HG02981 (cell line): ENCODE data around the gene PPIP5K2.
"Not testable (repeated sequence)": the region's sequence is repeated elsewhere in the genome, so short reads cannot be mapped to it uniquely, and the experiment has no call there.

Source experiments
- ATAC-seq: cut with Tn5 transposase; IDR thresholded peaks from one replicate; pipeline ENCODE4 v1.9.1; 2021; ENCODE audit warnings: mild to moderate bottlenecking, moderate library complexity; ENCODE audit not compliant: unreplicated experiment

The PPIP5K2 gene

DNA sequence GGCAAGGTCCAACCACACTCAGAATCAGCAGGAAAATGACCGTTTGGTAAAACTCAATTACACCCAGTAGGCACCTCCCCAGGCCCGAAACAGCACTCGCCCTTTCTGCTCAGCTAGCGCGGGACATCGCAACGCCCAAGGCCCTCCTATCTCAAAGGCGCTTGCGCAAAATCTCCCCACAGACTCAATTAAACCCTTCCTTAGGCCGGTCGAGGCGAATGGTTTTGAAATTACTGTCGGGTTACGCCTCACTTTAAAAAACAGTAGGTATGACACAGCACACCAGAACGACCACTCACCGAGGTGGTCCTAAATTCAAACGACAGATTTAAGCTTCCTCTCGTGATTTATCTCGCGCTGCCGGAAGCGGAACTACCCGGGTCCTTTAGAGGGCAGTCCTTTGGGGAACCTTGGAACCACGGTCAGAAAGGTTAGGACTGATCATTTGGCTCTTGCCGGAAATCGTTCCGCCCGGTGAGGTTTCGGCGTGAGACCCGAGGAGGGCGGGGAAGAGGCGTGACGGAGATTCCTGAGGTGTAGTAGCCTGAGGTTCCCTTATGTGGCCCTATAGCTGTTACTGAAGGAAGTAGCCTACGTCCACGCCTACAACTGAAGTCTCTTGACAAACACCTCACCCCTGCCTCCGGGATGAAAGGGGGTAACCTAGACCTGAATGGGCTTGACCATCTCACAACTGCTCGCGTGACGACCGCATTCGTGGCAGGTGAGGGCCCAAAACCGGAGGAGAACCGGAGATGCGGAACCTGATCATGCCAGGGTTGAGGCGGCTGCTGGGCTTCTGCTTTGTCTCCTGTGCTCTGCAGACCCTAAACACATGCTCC, at the start of gene PPIP5K2, which contains the start of gene GIN1:
Gene PPIP5K2, plus strand, starts transcription at position 537 of the 842 bp plus-strand sequence. CDS start 9,289 bp downstream, outside the sequence.
Gene GIN1, minus strand, starts transcription at position 374 of the 842 bp plus-strand sequence. CDS start 11,431 bp downstream, outside the sequence.
- ATAC-seq, result peak; percentile 88

DNA sequence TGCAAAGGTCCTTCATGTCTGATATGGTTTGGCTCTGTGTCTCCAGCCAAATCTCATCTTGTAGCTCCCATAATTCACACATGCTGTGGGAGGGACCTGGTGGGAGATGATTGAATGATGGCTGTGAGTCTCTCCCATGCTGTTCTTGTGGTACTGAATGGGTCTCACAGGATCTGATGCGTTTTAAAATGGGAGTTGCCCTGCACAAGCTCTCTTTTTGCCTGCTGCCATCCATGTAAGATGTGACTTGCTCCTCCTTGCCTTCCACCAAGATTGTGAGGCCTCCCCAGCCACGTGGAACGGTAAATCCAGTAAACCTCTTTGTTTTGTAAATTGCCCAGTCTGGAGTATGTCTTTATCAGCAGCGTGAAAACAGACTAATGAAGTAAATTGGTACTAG, 46.6 kb upstream of the PPIP5K2 start:
- ATAC-seq, result not testable (repeated sequence)

DNA sequence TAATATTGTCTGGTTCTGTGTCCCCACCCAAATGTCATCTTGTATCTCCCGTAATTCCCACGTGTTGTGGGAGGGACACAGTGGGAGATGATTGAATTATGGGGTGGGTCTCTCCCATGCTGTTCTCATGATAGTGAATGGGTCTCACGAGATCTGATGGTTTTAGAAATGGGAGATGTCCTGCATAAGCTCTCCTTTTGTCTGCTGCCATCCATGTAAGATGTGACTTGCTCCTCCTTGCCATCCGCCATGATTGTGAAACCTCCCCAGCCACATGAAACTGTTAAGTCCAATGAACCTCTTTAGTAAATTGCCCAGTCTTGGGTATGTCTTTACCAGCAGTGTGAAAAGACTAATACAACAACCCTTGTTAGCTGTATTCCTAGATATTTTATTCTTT, 44.7 kb upstream of the PPIP5K2 start:
- no peak for ATAC-seq

DNA sequence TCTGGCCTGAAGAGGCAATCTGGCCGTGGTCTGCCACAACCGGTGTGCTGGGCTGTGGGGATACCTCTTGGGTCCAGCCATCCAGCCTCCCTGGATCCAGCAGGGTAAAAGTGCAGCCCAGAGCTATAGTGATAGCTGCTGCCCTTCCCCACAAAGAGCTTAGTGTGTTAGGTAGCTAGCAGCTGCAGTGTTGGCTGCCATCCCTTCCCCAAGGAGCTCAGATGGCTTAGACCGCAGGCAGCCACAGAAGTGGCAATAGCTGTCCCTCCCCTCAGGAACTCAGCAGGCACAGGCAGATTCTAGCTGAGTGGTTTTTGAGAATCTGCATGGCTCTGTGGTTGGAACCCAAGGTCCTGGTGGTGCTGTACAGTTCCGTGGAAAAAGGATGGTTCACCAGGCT, 40.3 kb upstream of the PPIP5K2 start:
- no peak for ATAC-seq

DNA sequence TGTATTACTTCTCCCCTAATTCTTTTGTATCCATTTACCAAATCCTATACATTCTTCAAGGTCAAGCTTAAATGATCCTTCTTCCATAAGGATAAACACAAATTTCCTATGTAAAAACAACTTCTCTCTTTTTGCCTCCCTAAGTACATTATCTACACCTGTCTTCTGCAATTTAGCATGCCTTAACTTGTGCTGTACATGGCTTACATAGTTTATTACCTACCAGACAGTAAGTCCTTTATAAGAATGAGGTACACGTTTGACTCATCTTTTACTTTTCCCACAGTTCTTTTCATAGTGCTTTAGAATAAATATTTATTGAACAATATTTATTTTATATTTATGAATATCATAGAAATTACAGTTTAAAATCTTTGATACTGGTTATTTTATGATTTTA, 33.6 kb upstream of the PPIP5K2 start:
- no peak for ATAC-seq

DNA sequence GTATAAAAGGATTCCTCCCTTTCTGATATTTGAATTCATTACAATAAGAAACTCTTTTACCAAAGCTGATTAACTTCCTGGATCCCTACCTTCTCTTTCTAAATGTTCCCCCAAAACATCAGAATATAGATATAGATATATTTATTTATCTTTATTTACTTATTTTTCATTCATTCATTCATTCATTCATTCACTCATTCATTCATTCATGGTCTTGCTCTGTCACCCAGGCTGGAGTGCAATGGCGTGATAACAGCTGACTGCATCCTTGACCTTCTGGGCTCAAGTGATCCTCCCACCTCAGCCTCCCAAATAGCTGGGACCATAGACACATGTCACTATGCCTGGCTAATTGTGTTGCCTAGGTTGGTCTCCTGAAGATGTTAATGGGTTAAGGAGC, 30.8 kb upstream of the PPIP5K2 start:
- ATAC-seq, result no peak

DNA sequence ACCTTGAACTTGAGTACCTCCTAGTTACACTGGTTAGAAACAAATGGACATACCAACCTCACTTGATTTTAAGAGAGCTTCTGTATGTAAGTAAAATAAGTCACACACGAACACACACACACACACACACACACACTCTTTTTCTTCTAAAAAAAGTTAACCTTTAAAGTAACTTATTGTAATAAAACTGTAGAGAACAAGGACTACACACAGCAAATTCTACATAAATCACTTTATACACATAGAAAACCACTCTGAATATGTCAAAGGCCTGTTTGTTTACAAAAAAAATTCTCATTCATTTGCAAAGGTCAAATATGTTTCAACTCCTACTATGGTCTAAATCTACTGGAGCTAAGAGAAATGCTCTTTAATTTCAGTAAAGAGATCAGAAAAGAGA, 29.3 kb upstream of the PPIP5K2 start:
- ATAC-seq, result no peak

DNA sequence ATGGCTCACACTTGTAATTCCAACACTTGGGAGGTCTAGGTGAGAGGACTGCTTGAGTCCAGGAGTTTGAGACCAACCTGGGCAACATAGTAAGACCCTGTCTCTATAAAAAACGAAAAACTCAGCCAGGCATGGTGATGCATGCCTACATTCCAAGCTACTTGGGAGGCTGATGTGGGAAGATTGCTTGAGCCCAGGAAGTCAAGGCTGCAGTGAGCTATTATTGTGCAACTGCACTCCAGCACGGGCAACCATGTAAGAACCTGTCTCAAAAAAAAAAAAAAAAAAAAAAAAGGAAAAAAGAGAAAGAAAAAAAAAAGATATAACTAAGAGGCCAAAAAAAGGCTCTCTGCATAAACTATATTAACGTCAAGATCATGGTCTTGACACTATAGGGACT, 27.4 kb upstream of the PPIP5K2 start:
- no peak for ATAC-seq

DNA sequence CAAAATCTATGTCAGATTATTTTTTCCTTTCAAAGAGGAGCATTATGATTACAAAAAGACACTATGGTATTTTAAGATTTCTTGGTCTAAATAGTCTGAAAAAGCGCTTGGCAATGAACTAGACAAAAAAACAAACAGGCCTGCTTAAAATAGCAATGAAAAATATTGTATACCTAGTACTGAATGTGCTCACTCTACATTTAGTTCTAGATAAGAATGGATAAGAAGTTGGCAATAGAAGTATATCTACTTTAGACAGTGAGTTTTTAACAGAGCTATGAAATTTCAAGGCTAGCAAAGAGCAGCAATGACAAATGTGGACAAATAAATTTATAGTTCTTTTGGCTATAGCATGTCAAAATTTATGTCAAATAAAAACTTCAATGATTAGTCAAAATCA, 26.4 kb upstream of the PPIP5K2 start:
- no peak for ATAC-seq

DNA sequence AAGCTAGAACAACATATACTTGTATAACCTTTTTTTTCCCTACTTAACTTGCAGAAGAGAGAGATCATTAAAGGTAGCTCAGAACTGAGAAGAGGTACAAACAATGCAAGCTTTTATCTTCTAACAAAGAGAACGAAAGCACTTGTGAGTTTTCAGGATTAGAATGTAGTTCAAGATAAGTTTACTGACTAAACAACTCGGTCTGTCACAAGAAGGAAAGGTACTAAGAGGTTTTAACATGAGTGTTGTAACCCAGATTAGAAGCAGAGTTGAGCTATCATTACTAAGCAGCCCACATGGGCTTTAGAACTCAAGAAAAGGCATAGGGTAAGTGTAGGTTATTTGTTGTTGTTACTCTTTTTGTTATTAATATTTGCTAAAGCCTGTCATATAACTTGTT, 25.4 kb upstream of the PPIP5K2 start:
- ATAC-seq, result no peak

DNA sequence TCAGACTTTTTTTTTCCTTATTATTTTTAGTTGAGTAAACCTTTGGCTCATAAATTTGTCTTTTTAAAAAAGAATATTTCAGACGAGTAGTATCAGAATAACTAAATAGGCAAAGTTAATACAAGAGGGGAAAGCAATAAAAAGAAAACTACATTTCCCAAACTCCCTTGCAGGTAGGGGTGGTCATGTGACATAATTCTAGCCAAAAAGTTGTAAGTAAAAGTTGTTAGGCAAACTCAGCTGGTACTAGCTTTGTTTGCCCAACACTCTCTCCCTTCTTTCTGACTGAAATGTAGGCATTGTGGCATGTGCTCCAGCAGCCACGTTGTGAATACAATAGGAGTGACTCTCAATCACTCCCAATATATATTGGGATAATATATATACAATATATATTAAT, 21.1 kb upstream of the PPIP5K2 start:
- no peak for ATAC-seq

DNA sequence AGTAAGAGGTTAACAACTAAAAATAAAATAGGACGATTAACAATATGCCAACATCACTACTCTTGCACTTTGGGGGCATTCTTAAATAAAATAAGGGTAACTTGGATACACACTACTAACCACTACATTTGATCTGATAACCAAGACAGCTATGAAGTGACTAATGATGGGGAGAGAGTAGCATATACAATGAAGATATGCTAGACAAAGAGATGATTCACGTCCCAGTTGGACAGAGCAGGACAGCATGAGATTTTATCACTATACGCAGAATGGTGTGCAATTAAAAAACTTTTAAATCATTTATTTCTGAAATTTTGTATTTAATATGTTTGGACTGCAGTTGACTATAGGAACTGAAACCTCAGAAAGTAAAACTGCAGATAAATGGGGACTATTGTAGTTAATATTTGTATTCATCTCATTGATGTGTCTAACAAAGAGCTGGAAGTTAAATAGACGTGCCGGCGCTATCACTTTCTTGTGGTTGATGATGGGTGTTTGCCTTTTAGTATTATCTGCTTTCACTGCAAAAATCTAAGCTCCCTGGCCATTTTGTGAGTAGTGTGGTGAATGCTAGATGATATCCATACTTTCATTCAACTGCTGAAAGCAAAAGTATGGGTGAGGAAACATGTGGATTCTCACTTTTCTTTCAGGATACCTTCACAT, 18.9 kb upstream of the PPIP5K2 start:
- no peak for ATAC-seq

DNA sequence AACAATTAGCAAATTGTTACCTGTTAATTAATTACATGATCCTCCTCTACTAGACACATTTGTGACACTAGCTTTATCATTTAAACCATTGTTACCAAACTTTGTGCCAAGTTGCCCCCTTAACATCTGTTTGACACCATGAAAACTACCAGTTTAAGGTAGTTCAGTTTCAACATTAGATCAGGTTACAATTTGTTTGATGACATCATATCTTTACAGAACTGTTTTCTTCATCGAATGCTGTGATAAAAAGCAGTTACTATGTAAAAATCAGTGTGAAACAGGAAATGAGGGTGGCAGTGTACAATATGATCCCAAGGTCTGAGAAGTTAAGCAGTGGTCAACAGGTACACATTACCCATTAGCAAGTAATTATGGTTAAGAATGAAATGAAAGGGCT, 17.9 kb upstream of the PPIP5K2 start:
- no peak for ATAC-seq

DNA sequence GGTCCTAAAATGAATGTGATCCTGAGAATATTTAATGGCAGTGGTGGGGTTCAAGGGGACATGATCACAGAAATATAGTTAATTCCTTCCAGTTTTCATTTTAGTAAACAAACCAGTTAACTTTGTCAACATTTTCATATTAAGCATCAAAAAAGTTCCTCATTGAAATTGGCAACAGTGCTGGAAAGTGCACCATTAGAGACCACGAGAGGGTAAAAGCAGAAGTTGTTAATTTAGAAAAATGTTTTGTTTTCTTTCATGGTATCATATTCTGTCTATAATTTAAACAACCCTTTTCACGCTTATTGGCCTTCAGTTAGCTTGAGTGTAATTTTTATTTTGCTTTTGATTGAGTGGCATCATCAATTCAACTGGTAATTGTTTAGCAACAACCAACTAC, 12.0 kb upstream of the PPIP5K2 start:
- ATAC-seq, result no peak

DNA sequence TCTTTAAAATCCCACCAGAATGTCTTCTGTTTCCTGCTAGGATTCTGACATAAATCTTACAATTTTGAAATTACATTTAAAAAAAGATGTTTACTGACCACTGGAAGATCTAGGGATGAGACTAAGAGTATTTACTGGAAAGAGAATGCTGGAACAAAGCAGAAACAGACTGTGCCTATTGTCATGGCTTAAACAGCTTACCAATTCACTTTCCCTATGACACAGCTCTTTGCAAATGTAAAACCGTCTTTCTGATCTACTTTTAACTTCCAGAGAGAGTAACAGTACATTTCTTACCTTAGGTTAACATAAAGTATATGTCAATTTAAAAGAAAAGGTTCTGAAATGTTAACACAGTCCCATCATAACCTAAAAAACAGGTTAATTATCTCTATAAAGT, 10.8 kb upstream of the PPIP5K2 start:
- ATAC-seq, result no peak

DNA sequence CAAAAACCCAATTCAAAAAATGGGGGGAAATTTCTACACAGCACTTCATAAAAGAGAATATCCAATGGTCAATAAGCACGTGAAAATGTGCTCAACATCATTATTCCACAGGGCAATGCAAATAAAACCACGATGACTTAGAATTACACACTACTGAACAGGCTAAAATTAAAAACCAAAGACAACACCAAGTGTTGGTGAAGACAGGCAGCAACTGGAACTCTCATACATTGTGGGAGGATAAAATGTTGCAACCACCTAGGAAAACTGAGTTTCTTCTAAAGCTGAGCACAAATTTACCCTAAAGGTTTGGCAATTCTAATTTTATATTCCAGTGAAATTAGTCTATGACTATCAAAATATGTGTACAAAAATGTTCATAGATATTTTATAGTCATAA, 9.7 kb upstream of the PPIP5K2 start:
- ATAC-seq, result no peak

DNA sequence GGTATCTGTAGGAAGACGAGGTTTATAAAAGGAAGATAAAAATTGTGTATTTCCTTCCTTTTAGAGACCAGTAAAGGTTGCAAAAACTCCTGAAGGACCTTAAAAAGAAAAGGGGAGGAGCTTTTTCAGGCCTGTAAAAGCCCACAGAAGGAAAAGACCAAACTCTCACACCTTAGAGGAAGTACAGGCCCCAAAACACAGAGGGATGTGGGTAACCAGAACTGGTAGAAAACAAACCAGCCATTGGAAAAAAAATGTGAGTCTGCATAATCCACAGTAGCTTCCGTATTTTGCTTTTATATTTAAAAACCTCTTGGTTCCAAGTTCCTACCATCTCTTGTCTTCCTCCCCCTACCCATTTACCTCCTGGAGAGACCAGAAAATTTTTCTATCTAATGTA, 8.6 kb upstream of the PPIP5K2 start:
- peak; percentile 45 for ATAC-seq

DNA sequence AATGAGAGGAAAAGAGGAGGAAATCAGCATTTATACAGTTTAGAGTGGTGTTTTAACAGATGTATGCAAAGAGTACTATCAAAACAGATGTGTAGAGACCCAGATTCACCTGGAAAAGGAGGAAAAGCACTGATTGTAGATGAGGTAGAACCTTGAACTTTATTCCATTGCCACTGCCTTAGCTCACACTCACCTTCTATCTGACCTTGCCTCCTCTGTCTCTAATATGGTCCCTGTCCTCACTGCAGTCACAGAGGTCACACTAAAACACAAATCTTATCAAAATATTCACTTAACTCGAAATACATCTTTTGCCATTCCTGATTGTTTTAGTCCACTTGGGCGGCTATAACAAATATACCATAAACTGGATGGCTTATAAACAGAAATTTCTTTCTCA, 7.2 kb upstream of the PPIP5K2 start:
- ATAC-seq, result no peak

DNA sequence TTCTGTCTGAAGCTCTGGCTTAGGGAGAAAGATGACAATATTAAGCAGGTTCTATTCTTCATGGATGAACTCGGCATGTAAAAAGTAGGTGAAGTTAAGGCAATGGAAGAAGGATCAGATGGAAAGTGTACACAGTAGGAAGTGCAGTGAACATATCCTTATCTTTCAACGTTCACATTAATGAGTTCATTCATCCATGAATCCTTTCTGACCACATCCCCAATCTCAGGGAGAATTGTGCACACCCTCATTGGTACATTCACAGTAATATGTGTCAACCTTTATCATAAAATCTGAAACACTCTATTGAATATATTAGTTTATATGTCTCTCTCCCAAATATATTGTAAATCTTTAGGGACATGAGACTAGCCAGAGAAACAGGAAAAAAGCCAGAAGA, 5.7 kb upstream of the PPIP5K2 start:
- ATAC-seq, result no peak

DNA sequence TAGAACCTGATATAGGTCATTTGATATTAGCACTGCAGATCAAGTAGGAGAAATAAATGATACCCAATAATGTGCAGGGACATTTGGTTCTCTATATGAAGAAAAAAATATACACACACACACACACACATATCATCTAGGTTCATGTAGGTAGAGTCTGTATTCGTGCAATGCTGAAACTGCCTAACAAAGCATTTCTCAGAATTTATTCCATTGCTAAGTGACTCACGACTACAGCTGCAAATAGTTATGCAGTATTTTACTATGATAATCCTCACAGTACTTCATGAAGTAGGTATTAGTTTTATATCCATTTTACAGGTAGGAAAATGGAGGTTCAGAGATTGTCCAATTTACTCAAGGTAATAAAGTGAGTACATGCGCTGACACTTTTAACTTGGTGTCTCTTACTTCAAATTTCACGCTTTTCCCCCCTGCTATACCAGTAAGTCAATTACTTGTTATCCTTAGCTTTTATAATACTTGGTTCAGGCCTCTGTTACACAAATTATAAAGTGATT, 2.6 kb upstream of the PPIP5K2 start:
- ATAC-seq, result no peak

DNA sequence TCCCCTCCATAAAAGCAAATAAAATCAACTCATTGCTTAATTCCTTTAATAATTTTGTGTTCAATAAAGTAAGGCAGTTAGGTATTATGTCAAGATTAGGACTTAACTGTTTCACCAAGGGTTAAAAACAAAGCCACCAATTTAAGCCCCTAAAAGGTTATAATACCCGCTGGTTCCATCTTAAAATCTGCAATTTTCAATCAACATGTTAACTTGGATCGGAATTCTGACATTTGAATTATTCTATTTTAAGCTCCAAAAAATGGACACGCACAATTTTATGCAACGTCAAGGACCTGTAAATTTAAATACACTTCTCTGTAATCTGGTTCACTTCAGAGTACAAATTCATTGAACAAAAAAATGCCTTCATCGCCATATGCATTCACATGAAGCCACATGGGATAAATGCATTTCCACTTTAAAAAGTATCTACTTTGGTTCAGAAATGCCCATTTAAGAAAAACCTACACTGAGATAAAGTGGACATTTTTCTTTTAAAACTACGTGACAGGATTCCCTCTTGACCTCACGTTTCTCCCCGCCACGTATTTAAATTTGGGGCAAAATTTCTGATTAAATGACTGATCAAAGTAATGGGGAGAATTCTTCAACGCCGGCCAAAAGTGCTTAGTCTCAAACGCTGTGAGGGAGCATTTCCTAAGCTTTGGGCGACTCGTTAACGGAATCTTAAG, 884 bp upstream of the PPIP5K2 start:
- no peak for ATAC-seq
